ENCODE data around the gene MFSD11. TPM values are rescaled to one million over a fixed set of nuclear protein-coding genes. Genes with fewer than 3 reads are reported as not detected.

Gene MFSD11
- total and polyA plus RNA-seq, 2 of the 8 experiments (the other 6 are each of a cell fraction or from before 2014, with no cell fraction given): 17.7 to 19.8 TPM

GRCh38 chr17:76808326-76808725, 70.4 kb downstream of the MFSD11 start:
- Histone ChIP-seq H3K36me3 (ENCODE audit: control insufficient read depth in 2 of 4, insufficient read depth in 4 of 4, low read length in 3 of 4) (no peaks in the 10 kb centered on the region), H2BK12ac (ENCODE audit: low read depth, low read length) (no peak overlapping the region), H3K27me3 (replicated peaks in 1 of 4; ENCODE audit: control insufficient read depth in 3 of 4, extremely low read depth in 1 of 4, insufficient read depth in 3 of 4, low read length in 3 of 4) (no peaks in the 10 kb centered on the region), H3K4me2 (ENCODE audit: insufficient read depth in 1 of 2, low read depth in 2 of 2, low read length in 2 of 2) (no peak overlapping the region), H3K4me1 (replicated peaks in 1 of 4; ENCODE audit: control insufficient read depth in 3 of 4, insufficient read depth in 4 of 4, low read length in 3 of 4) (no peaks in the 10 kb centered on the region), H3K9me3 (ENCODE audit: insufficient read depth in 2 of 2, low read depth in 1 of 2, low read length in 1 of 2) (no peaks in the 10 kb centered on the region), H4K20me1 (replicated peaks in 1 of 2; ENCODE audit: control insufficient read depth in 1 of 2, insufficient read depth in 2 of 2, low read length in 2 of 2) (no peaks in the 10 kb centered on the region), H3K23me2 (ENCODE audit: low read depth, low read length) (no peaks in the 10 kb centered on the region), H3K14ac (ENCODE audit: insufficient read length) (no peak overlapping the region), H3K4ac (replicated peaks; ENCODE audit: insufficient read length, low read depth, low read length) (no peak overlapping the region), H2BK20ac (ENCODE audit: low read length) (no peak overlapping the region), H3K23ac (ENCODE audit: insufficient read length) (no peak overlapping the region), H2AK5ac (ENCODE audit: low read depth, low read length) (no peak overlapping the region), H2BK120ac (replicated peaks; ENCODE audit: low read depth, low read length) (no peak overlapping the region), H2BK5ac (ENCODE audit: low read depth, low read length) (no peak overlapping the region), H4K8ac (ENCODE audit: extremely low read depth, insufficient read depth, low read length) (no peak overlapping the region), H3K9ac (replicated peaks in 1 of 4; ENCODE audit: extremely low read depth in 1 of 4, low read depth in 3 of 4, low read length in 3 of 4) (no peak overlapping the region), H3K27ac (ENCODE audit: low read depth, low read length) (no peak overlapping the region), H2BK15ac (ENCODE audit: low read length) (no peak overlapping the region), H3K4me3 (ENCODE audit: extremely low read depth in 1 of 4, insufficient read depth in 2 of 4, low read depth in 3 of 4, low read length in 4 of 4) (no peak overlapping the region), H3K79me1 (ENCODE audit: low read depth, low read length) (no peaks in the 10 kb centered on the region), H3K18ac (ENCODE audit: extremely low read depth, low read length) (no peak overlapping the region), H4K91ac (replicated peaks; ENCODE audit: insufficient read length, low read length) (no peak overlapping the region), H2AFZ (ENCODE audit: low read length) (no peak overlapping the region), H3K56ac (replicated peaks; ENCODE audit: insufficient read length, low read depth, low read length) (no peak overlapping the region), H4K5ac (ENCODE audit: insufficient read length, low read depth, low read length) (no peak overlapping the region), H3K79me2 (ENCODE audit: control insufficient read depth in 1 of 2, insufficient read depth in 2 of 2, low read length in 2 of 2) (no peaks in the 10 kb centered on the region)
- POLR2A ChIA-PET (ENCODE audit: partially characterized antibody): no interaction called here
- no peak for FAIRE-seq
- 96% methylated on average over 4 of the region's 4 CpGs; no CpG with 5 or more reads in 1 of the 2 experiments for WGBS, 2 experiments (ENCODE audit: extremely low coverage in 1 of 2, insufficient coverage in 1 of 2, insufficient read length in 1 of 2, insufficient replicate concordance in 2 of 2, low coverage in 1 of 2, low lambda C conversion rate in 2 of 2, missing lambda C conversion rate in 1 of 2)
- no peak for DNase-seq (ENCODE audit: low read depth in 1 of 2, low spot score in 2 of 2)
- CTCF ChIA-PET (ENCODE audit: partially characterized antibody): no interaction called here
- no peak for TF ChIP-seq E2F6 (IDR thresholded peaks at IDR 0.05)
- TF ChIP-seq NRF1 (IDR thresholded peaks at IDR 0.05; ENCODE audit: low read depth, low read length): no peak
- TF ChIP-seq HDAC2 (IDR thresholded peaks at IDR 0.05; ENCODE audit: borderline replicate concordance in 1 of 2, low read depth in 2 of 2, low read length in 2 of 2): no peak
- TF ChIP-seq KDM4A (IDR thresholded peaks at IDR 0.05; ENCODE audit: low read depth, low read length, severe bottlenecking): no peak
- TF ChIP-seq HDAC6 (IDR thresholded peaks at IDR 0.05; ENCODE audit: low read depth, low read length): no peak
- no peak for TF ChIP-seq EGR1 (IDR thresholded peaks at IDR 0.05; ENCODE audit: borderline replicate concordance, low read depth, low read length)
- no peak for TF ChIP-seq SAP30 (IDR thresholded peaks at IDR 0.05; ENCODE audit: insufficient read depth, insufficient replicate concordance, low read length)
- TF ChIP-seq, protein P1, sequence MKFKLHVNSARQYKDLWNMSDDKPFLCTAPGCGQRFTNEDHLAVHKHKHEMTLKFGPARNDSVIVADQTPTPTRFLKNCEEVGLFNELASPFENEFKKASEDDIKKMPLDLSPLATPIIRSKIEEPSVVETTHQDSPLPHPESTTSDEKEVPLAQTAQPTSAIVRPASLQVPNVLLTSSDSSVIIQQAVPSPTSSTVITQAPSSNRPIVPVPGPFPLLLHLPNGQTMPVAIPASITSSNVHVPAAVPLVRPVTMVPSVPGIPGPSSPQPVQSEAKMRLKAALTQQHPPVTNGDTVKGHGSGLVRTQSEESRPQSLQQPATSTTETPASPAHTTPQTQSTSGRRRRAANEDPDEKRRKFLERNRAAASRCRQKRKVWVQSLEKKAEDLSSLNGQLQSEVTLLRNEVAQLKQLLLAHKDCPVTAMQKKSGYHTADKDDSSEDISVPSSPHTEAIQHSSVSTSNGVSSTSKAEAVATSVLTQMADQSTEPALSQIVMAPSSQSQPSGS (IDR thresholded peaks at IDR 0.05; ENCODE audit: low read length): no peak
- TF ChIP-seq RBBP5 (IDR thresholded peaks at IDR 0.05; ENCODE audit: borderline replicate concordance, low read depth, low read length): no peak
- no peak for TF ChIP-seq POLR2AphosphoS5 (IDR thresholded peaks at IDR 0.05; ENCODE audit: low read depth, low read length)
- TF ChIP-seq POU5F1 (IDR thresholded peaks at IDR 0.05; ENCODE audit: low read depth, low read length): no peak
- TF ChIP-seq POLR2A (IDR thresholded peaks at IDR 0.05; ENCODE audit: control extremely low read depth in 1 of 2, low read depth in 2 of 2, low read length in 2 of 2): no peak
